Gastrocnemius medialis (tissue), 4 donors: ENCODE data around the gene MRPS2.

Experiments
- POLR2A ChIP-seq, 2 donors: fragments of 450-650 bp; IDR thresholded peaks; one replicate each; pipeline ENCODE4 v1.6.1; 2017; ENCODE audit warnings: antibody characterized with exemption in 2 of 2, mild to moderate bottlenecking in 2 of 2, moderate library complexity in 2 of 2
- TF ChIP-seq, protein P1 (sequence below), 5 experiments: fragments of 450-650 bp in 3 of 5; fragments of 200-600 bp in 2 of 5; sonication (generic) in 2 of 5; IDR thresholded peaks in 4 of 5; conservative IDR thresholded peaks in 1 of 5; 1 replicate in 4 of 5; 2 replicates in 1 of 5; pipeline ENCODE4 v1.5.1; 2016 to 2019; ENCODE audit warnings: antibody characterized with exemption in 5 of 5, mild to moderate bottlenecking in 3 of 5, moderate library complexity in 3 of 5

DNA sequence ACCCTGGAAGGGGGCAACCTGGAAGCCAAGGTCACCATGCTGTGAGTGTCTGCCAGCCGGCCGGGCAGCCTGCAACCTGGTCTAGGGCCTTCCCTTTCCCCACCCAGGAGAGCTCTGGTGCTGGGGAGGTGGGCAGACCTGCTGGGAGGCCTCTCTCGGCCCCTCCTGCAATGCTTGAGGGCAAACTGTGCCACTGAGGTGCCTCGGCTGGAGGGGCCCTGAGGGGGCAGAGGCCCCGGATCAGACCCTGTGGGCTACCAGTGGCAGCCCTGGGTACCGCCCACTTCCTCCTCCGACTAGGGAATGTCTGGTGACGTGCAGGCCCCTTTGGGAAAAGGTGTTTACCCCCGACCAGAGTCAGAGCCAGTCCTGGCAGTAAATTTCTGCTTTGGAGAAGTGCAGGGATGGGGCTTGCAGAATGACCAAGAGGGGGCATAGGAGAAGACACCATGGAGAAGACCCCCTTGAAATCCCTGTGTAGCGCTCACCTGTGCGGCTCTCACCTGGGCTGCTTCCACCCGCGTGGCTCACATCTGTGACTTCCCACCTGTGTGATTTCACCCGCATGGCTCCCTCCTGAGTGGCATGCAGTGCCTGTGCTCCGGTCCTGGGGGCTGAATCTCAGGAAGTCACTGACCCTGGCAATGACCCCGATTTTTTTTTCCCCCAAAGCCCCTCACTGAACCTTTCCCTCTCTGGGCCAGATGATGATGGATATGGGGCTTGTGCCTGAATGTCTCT is 21.8 kb downstream of the MRPS2 start:
- TF ChIP-seq, protein P1, sequence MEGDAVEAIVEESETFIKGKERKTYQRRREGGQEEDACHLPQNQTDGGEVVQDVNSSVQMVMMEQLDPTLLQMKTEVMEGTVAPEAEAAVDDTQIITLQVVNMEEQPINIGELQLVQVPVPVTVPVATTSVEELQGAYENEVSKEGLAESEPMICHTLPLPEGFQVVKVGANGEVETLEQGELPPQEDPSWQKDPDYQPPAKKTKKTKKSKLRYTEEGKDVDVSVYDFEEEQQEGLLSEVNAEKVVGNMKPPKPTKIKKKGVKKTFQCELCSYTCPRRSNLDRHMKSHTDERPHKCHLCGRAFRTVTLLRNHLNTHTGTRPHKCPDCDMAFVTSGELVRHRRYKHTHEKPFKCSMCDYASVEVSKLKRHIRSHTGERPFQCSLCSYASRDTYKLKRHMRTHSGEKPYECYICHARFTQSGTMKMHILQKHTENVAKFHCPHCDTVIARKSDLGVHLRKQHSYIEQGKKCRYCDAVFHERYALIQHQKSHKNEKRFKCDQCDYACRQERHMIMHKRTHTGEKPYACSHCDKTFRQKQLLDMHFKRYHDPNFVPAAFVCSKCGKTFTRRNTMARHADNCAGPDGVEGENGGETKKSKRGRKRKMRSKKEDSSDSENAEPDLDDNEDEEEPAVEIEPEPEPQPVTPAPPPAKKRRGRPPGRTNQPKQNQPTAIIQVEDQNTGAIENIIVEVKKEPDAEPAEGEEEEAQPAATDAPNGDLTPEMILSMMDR (IDR thresholded peaks at IDR 0.05 in 4 of 5, conservative IDR thresholded peaks at IDR 0.05 in 1 of 5) = no peak
- no peak for TF ChIP-seq POLR2A (IDR thresholded peaks at IDR 0.05)
